RWPE1 (cell line): ENCODE results near the gene TOE1.

ENCODE experiments used
- CTCF ChIA-PET: fragments of 350-600 bp; sonication (Branson Sonifier 250); formaldehyde crosslinking; extraction: SDS; loops from one replicate; lab custom pipeline; 2021; lab: Yijun Ruan, JAX
- POLR2A ChIA-PET: fragments of 400-600 bp; formaldehyde crosslinking; extraction: SDS; loops from one replicate; lab custom pipeline; 2020; ENCODE audit warnings: antibody characterized with exemption; ENCODE audit not compliant: low non-redundant PET; lab: Yijun Ruan, JAX
- DNase-seq: peaks from one replicate; pipeline ENCODE4 v3.0.0; 2012; ENCODE audit warnings: low spot score
- H3K27ac ChIP-seq: fragments of 450-650 bp; 2 replicates; pipeline ENCODE4 v1.5.1; 2017
- TF ChIP-seq, protein P1 (sequence below): fragments of 450-650 bp; conservative IDR thresholded peaks from 2 replicates; pipeline ENCODE4 v1.5.1; 2017; ENCODE audit warnings: low read depth, mild to moderate bottlenecking

Gene TOE1

GRCh38 chr1:45306905-45307304 lies 33.1 kb upstream of the TOE1 start:
- CTCF ChIA-PET = interaction anchor here (0.6 kb wide), 1 partner anchor 1132 kb away, joined by 3 read pairs; no protein-coding TSS in a partner anchor
- TF ChIP-seq, protein P1, sequence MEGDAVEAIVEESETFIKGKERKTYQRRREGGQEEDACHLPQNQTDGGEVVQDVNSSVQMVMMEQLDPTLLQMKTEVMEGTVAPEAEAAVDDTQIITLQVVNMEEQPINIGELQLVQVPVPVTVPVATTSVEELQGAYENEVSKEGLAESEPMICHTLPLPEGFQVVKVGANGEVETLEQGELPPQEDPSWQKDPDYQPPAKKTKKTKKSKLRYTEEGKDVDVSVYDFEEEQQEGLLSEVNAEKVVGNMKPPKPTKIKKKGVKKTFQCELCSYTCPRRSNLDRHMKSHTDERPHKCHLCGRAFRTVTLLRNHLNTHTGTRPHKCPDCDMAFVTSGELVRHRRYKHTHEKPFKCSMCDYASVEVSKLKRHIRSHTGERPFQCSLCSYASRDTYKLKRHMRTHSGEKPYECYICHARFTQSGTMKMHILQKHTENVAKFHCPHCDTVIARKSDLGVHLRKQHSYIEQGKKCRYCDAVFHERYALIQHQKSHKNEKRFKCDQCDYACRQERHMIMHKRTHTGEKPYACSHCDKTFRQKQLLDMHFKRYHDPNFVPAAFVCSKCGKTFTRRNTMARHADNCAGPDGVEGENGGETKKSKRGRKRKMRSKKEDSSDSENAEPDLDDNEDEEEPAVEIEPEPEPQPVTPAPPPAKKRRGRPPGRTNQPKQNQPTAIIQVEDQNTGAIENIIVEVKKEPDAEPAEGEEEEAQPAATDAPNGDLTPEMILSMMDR = no peak
- POLR2A ChIA-PET = no interaction called here
- DNase-seq = no peak
- H3K27ac ChIP-seq = no peak overlapping the region

GRCh38 chr1:45314266-45314665 lies 25.7 kb upstream of the TOE1 start:
- ChIA-PET CTCF (interaction anchor here (0.5 kb wide), 1 partner anchor 388 kb away, joined by 4 read pairs; no protein-coding TSS in a partner anchor), POLR2A (no interaction called here)
- DNase-seq = no peak
- no peak overlapping the region for H3K27ac ChIP-seq
- TF ChIP-seq, protein P1 = no peak

GRCh38 chr1:45317166-45317565 lies 22.8 kb upstream of the TOE1 start:
- no peak overlapping the region for H3K27ac ChIP-seq
- ChIA-PET CTCF (no interaction called here), POLR2A (no interaction called here)
- TF ChIP-seq, protein P1 = no peak
- no peak for DNase-seq

- no peak for DNase-seq
- ChIA-PET CTCF (no interaction called here), POLR2A (no interaction called here)
- TF ChIP-seq, protein P1 = no peak
- no peak overlapping the region for H3K27ac ChIP-seq
Observed at GRCh38 chr1:45319761-45320160, 20.2 kb upstream of the TOE1 start.

- DNase-seq = no peak
- ChIA-PET CTCF (no interaction called here), POLR2A (no interaction called here)
- TF ChIP-seq, protein P1 = no peak
- H3K27ac ChIP-seq = no peak overlapping the region
Observed at GRCh38 chr1:45321444-45321843, 18.5 kb upstream of the TOE1 start.

- ChIA-PET POLR2A (no interaction called here), CTCF (no interaction called here)
- TF ChIP-seq, protein P1 = no peak
- H3K27ac ChIP-seq = no peak overlapping the region
- no peak for DNase-seq
Observed at GRCh38 chr1:45322486-45323040, 17.4 kb upstream of the TOE1 start.
